Lung (tissue), 12 donors: ENCODE data around the gene FNTB. TPM values are rescaled to one million over a fixed set of nuclear protein-coding genes. Genes with fewer than 3 reads are reported as not detected.
A peak's percentile ranks its signal among the peaks of the same experiment; 100 is the strongest.

Source experiments
- ATAC-seq: fragments of 200-7000 bp; cut with Tn5 transposase; one replicate; pipeline ENCODE4 v1.9.1; 2020; ENCODE audit warnings: moderate number of reproducible peaks; ENCODE audit not compliant: insufficient read depth, low FRiP score
- DNase-seq, 3 donors: peaks; one replicate each; pipeline ENCODE4 v3.0.0-alpha.2; 2013 to 2017
- H3K27ac ChIP-seq, 2 donors: one replicate each; pipeline ENCODE4 v1.5.1; 2013; ENCODE audit warnings: mild to moderate bottlenecking in 2 of 2, moderate library complexity in 2 of 2, control low read depth in 1 of 2, inconsistent platforms in 1 of 2, low read depth in 1 of 2, low read length in 1 of 2
- H3K27me3 ChIP-seq, 3 donors: one replicate each; pipeline ENCODE4 v1.5.1; 2013; ENCODE audit warnings: low read length in 2 of 3; ENCODE audit not compliant: control insufficient read depth in 3 of 3, insufficient read depth in 3 of 3
- H3K36me3 ChIP-seq, 4 donors: one replicate each; pipeline ENCODE4 v1.5.1; 2013; ENCODE audit warnings: low read length in 4 of 4, mild to moderate bottlenecking in 1 of 4, moderate library complexity in 1 of 4; ENCODE audit not compliant: control insufficient read depth in 4 of 4, insufficient read depth in 4 of 4
- H3K4me1 ChIP-seq, 5 donors: one replicate each; pipeline ENCODE4 v1.5.1; 2013; ENCODE audit warnings: low read length in 5 of 5, mild to moderate bottlenecking in 2 of 5, moderate library complexity in 1 of 5; ENCODE audit not compliant: control insufficient read depth in 5 of 5, insufficient read depth in 5 of 5
- H3K4me3 ChIP-seq: one replicate; pipeline ENCODE4 v1.5.1; 2013; ENCODE audit warnings: mild to moderate bottlenecking, control low read depth, moderate library complexity
- H3K9ac ChIP-seq, 2 donors: one replicate each; pipeline ENCODE4 v1.5.1; 2013; ENCODE audit warnings: low read length in 2 of 2, control low read depth in 1 of 2; ENCODE audit not compliant: insufficient read depth in 1 of 2
- H3K9me3 ChIP-seq, 4 donors: one replicate each; pipeline ENCODE4 v1.5.1; 2013; ENCODE audit warnings: low read length in 3 of 4, mild to moderate bottlenecking in 1 of 4, moderate library complexity in 1 of 4; ENCODE audit not compliant: control insufficient read depth in 4 of 4, insufficient read depth in 3 of 4
- CTCF ChIP-seq: IDR thresholded peaks from 2 replicates; pipeline ENCODE4 v1.5.1; 2012; ENCODE audit warnings: mild to moderate bottlenecking; ENCODE audit errors: control extremely low read depth, extremely low read depth
- whole genome bisulfite sequencing, 2 donors: extraction: QIAGEN DNeasy Blood & Tissue Kit; methylation state at CpG; one replicate each; pipeline ENCODE4 v1.1.7; 2013; 5-methylcytosine and 5-hydroxymethylcytosine counted together
- polyA plus RNA-seq, 2 donors: library from polyadenylated mRNA; stranded (reverse); fragments of 200-250 nt; gene quantifications; one replicate each; pipeline ENCODE4 v1.2.1, GENCODE V29; 2013
- total RNA-seq, 2 donors: library from RNA; depleted of rRNA in 1 of 2; stranded (reverse); fragments of >200 nt in 1 of 2; gene quantifications; one replicate each; pipeline ENCODE4 v1.2.1, GENCODE V29; 2014 to 2021
- donor health status: control.
- donor health status: control.
- donor health status: Bipolar disorder and iron deficiency.
- donor health status: healthy.
- donor health status: DM: yes; HTN: yes; CAD: no.

Gene FNTB
- total and polyA plus RNA-seq, 4 donors = 6.2 to 14.8 (median 10.8) TPM

GRCh38 chr14:64987438-64987767 is 708 bp downstream of the FNTB start:
- 1 to 2% methylated on average over 8 of the region's 8 CpGs for WGBS, 2 donors
- no peak for TF ChIP-seq CTCF
- Histone ChIP-seq H3K9me3 (no peaks in the 10 kb centered on the region), H3K27me3 (peaks cover 0 to 2% (median 0%) of the 10 kb centered on the region in 3 donors), H3K4me3 (peak overlapping the region; percentile 80), H3K36me3 (peaks cover 0 to 1% (median 0%) of the 10 kb centered on the region in 4 donors), H3K4me1 (peaks cover 0 to 18% (median 0%) of the 10 kb centered on the region in 5 donors), H3K9ac (peak overlapping the region; percentile 75 to 90), H3K27ac (peak overlapping the region; percentile 58 to 91)
- no peak for ATAC-seq
- no peak for DNase-seq

DNA sequence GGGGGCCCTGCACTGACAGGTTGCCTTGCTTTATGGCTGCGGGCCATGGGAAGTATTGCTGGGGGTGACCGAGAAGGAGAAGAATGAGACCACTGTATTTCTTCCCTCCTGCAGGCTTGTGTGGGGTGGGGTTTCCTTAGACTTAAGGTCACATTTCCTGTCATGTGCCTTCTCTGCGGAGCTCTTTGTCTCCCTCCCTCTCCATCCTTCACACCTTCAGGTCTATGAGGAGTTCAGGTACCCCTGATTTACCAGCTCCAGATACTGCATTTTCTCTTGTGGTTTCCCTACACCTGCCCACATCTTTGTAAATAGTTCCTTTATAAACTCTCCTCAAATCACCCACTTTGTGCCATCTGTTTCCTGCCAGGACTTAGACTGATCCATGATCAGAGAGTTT is 3.6 kb downstream of the FNTB start:
- peaks cover 0 to 2% (median 0%) of the 10 kb centered on the region in 4 donors for H3K36me3 ChIP-seq
- no peak overlapping the region for H3K9ac ChIP-seq
- no peak for TF ChIP-seq CTCF
- H3K27ac ChIP-seq = no peak overlapping the region
- ATAC-seq (no peak), DNase-seq (no peak)
- H3K4me1 ChIP-seq = peaks cover 0 to 14% (median 0%) of the 10 kb centered on the region in 5 donors
- 18 to 45% methylated on average over 3 of the region's 3 CpGs for WGBS, 2 donors
- no peaks in the 10 kb centered on the region for H3K9me3 ChIP-seq
- H3K4me3 ChIP-seq = no peak overlapping the region
- H3K27me3 ChIP-seq = no peaks in the 10 kb centered on the region

DNA sequence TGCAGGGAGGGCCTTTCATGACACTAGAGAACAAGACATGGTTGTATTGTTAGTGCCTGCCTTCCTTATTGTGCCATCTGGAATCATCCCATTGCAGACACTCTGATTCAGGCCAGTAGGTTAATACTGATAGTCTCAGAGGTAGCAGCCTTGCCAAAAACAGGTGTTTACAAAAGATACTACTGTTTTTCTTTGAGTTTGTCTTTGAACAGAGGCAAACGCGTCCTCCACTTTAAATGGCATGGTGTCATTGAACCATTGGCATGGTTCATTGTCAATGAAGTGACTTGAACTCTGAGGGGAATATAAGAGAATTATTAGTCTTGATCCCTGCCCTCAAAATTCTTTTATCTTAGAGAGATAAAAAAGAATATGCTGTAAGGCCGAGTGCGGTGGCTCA is 4.2 kb downstream of the FNTB start:
- Histone ChIP-seq H3K27me3 (no peaks in the 10 kb centered on the region), H3K9ac (no peak overlapping the region), H3K36me3 (peaks cover 0 to 2% (median 0%) of the 10 kb centered on the region in 4 donors), H3K4me1 (peaks cover 0 to 14% (median 0%) of the 10 kb centered on the region in 5 donors), H3K9me3 (no peaks in the 10 kb centered on the region), H3K4me3 (no peak overlapping the region), H3K27ac (no peak overlapping the region)
- WGBS, 2 donors = 95 to 98% methylated on average over 4 of the region's 4 CpGs
- DNase-seq = no peak
- TF ChIP-seq CTCF = no peak
- no peak for ATAC-seq

DNA sequence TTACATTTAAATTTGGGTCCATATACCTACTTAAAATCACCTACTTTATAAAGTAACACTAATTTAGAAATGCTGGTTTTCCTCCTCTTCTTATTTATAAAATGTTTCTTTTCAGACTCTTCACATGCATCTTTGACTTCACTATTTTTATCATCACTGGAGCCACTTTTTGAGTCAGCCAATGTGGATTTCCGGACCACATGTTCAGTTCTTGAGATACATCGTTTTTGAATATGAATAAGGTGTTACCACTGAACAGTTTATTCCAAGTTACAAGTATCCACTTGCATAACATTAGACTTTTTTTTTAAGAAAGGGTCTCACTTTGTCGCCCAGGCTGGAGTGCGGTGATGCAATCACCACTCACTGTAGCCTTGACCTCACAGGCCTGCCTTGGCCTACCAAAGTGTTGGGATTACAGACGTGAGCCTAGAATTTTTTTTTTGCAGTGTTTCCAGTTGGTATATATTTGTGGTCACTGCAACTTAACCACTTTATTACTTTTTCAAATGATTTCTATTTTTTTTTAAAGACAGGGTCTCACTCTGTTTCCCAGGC is 5.7 kb downstream of the FNTB start:
- Histone ChIP-seq H3K4me1 (peaks cover 0 to 12% (median 0%) of the 10 kb centered on the region in 5 donors), H3K4me3 (no peak overlapping the region), H3K9me3 (no peaks in the 10 kb centered on the region), H3K9ac (no peak overlapping the region), H3K36me3 (peaks cover 0 to 2% (median 0%) of the 10 kb centered on the region in 4 donors), H3K27ac (no peak overlapping the region), H3K27me3 (no peaks in the 10 kb centered on the region)
- 48 to 54% methylated on average over 5 of the region's 5 CpGs for WGBS, 2 donors
- no peak for DNase-seq
- ATAC-seq = no peak
- TF ChIP-seq CTCF = no peak
